ENCODE measurements around the gene ZNF354C. TPM values are rescaled to one million over a fixed set of nuclear protein-coding genes. Genes with fewer than 3 reads are reported as not detected.

The ZNF354C gene
- total RNA-seq, 1 experiment from 2014 or later, result not detected

DNA sequence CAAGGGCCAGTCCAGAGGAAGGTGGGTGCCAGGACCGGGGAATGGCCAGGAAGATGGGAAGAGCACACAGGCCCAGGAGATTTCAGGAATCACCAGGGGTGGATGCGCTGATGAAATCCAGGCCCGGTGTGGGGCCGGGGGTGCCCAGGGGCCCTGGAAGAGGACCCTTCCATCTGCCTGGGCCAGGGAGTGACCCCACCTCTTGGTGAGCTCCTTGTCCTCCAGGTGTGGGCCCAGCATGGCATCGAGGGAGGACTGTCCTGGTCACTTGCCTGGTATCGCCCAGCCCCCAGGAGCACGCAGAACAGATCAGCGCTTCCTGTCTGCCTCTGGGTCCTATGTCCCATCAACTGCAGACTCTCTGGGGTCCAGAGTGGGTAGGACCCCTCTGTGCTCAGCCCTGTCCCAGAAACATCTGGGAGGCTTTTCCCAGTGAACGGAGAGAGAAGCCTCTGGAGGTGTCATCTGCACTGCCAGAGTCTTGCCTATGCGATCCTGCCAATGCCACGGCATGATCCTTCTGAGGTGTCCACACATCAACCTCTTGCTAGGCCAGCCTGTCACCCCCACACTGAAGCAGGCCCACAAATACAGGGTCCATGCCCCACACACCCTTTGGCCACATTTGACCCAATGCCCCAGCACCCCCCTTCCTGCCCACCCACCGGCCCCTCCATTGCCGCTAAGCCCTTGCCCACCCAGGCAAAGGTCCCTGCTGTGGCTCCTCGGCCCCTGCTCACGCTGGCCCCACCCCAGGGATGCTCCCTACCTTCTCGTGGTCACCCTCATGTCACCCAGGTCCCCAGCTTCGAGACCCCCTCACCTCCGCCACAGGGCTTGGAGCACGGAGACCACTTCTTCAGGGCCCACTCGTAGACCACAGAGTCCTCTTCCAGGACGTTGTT is 67.2 kb downstream of the ZNF354C start:
- peak in 1 of 2 experiments; percentile 42 for DNase-seq (ENCODE audit: low read depth in 1 of 2, low spot score in 2 of 2)
- H3K4me1 ChIP-seq (replicated peaks), result no peaks in the 10 kb centered on the region
- H3K36me3 ChIP-seq, result 0 out of 2 replicates have a peak, but pooled peaks cover 3% of the 10 kb centered on the region
- H3K27me3 ChIP-seq (replicated peaks), result no peaks in the 10 kb centered on the region
- H3K27ac ChIP-seq, result no peak overlapping the region
- peaks cover 75% of the 10 kb centered on the region for H3K9me3 ChIP-seq (replicated peaks)
- H3K4me3 ChIP-seq, result no peak overlapping the region

DNA sequence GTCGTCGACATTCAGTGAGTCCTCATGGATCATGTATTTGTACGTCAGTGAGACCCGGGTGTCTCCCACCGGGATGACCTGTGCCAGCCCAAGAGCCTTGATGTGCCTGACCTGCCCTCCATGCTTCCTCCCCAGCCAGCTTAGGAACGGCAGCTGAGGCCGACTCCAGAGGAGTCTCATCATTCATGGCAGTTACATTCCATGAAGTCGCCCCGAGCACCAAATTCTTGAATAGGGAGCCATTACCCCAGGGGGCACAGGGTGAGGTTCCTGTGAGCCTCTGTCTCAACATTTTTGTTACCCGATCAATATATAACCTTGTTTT is 67.8 kb downstream of the ZNF354C start:
- peak in 1 of 2 experiments; percentile 35 for DNase-seq (ENCODE audit: low read depth in 1 of 2, low spot score in 2 of 2)
- H3K27ac ChIP-seq, result no peak overlapping the region
- H3K4me1 ChIP-seq (replicated peaks), result no peaks in the 10 kb centered on the region
- H3K4me3 ChIP-seq, result no peak overlapping the region
- H3K36me3 ChIP-seq, result 0 out of 2 replicates have a peak, but pooled peaks cover 3% of the 10 kb centered on the region
- H3K27me3 ChIP-seq (replicated peaks), result no peaks in the 10 kb centered on the region
- peaks cover 73% of the 10 kb centered on the region for H3K9me3 ChIP-seq (replicated peaks)

DNA sequence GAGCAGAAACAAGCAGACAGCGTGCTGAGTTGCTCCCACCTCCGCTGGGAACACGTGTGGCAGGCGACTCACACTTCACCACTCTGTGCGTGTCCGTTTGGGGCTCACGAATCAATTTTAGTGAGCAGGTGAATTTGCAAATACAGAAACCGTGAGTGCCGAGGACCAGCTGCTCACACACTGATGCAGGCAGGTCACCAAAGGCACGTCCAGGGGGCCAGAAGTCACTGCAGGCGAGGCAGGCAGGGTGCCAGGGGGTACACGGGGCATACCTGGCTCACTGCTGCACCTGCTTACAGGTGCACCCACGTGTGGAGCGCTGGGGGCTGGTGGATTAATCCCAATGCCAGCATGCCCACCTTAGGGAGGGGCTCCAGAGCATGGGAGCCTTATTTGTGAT is 68.8 kb downstream of the ZNF354C start:
- H3K4me1 ChIP-seq (replicated peaks), result no peaks in the 10 kb centered on the region
- H3K27ac ChIP-seq, result no peak overlapping the region
- peaks cover 67% of the 10 kb centered on the region for H3K9me3 ChIP-seq (replicated peaks)
- DNase-seq (ENCODE audit: low read depth in 1 of 2, low spot score in 2 of 2), result no peak
- H3K36me3 ChIP-seq, result 0 out of 2 replicates have a peak, but pooled peaks cover 3% of the 10 kb centered on the region
- H3K4me3 ChIP-seq, result no peak overlapping the region
- H3K27me3 ChIP-seq (replicated peaks), result no peaks in the 10 kb centered on the region

DNA sequence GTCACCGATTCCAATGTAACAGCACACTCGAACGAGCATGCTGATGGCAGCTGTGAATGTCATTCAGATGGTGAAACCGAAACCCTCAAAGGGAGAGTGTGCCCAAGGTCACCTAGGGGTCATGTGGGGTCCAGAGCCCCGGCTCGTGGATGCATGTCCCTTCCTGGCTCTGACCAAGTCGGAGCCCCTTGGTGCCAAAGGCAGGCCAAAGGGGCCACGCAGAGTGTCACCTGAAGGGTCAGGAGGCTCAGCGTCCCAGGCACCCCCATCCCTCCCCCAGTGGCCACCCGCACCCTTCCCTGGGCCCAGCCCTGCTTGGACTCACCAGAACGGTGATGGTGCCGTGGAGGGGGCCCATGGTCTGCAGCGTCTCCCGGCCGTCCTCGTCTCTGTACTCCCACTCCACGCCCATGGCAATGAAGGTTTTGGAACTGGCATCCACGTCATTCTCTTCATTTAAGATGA is 69.5 kb downstream of the ZNF354C start:
- Histone ChIP-seq H3K27me3 (replicated peaks) (no peaks in the 10 kb centered on the region), H3K4me1 (replicated peaks) (no peaks in the 10 kb centered on the region), H3K4me3 (no peak overlapping the region), H3K27ac (no peak overlapping the region), H3K9me3 (replicated peaks) (peaks cover 68% of the 10 kb centered on the region), H3K36me3 (0 out of 2 replicates have a peak, but pooled peaks cover 3% of the 10 kb centered on the region)
- DNase-seq (ENCODE audit: low read depth in 1 of 2, low spot score in 2 of 2), result no peak

DNA sequence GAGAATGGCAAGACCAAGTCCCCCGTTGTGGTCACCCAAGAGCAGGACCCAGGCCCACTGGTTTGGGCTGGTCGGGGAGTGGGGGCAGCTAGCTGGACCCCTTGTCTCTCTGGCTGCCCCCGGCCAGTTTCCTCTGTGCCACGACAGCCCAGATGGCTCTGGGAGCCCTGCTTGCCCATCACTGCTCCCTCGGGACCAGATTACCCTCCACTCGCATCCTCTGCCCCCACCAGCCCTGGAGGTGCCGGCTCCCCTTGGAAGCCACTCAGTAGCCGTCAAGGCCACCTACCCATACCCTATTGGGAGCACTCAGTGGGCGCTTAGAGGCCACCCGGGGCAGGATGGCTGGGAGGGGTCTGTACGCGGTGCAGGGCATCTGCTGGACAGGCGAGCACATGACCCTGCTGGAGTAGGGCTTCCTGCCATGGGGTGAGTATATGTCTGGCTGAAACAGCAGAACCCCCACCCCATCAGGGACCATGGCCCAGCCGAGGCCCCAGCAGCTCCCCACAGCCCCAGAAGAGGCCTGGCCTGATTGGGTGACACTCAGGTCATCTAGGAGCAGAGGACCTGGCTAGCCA is 70.0 kb downstream of the ZNF354C start:
- H3K36me3 ChIP-seq, result 0 out of 2 replicates have a peak, but pooled peaks cover 3% of the 10 kb centered on the region
- DNase-seq (ENCODE audit: low read depth in 1 of 2, low spot score in 2 of 2), result no peak
- peaks cover 64% of the 10 kb centered on the region for H3K9me3 ChIP-seq (replicated peaks)
- H3K27ac ChIP-seq, result no peak overlapping the region
- H3K4me3 ChIP-seq, result no peak overlapping the region
- H3K27me3 ChIP-seq (replicated peaks), result no peaks in the 10 kb centered on the region
- no peaks in the 10 kb centered on the region for H3K4me1 ChIP-seq (replicated peaks)

DNA sequence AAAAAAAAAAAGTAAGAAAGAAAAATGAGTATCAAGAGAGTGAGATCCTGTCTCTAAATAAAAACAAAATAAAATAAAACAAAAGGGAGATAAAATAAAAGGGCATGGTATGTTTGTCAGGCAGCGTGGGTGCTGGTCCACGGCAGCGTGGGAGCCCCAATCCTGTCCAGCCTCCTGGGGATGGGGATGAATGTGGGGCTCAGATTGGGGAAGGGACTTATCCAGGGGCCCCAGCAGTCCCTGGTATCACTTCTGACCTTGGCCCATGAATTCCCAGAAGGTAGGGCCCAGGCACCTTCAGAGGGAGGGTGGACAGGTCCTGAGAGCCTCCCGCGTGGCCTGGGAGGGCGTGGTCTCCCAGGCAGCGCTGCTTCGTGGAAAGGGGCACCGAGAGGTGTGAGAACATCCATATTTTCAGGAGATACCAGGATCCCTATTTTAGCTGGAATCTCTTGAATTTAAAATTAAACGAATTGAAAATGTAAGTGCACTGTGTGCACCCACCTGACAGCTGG is 71.2 kb downstream of the ZNF354C start:
- H3K27me3 ChIP-seq (replicated peaks), result no peaks in the 10 kb centered on the region
- H3K9me3 ChIP-seq (replicated peaks), result peaks cover 63% of the 10 kb centered on the region
- H3K4me3 ChIP-seq, result no peak overlapping the region
- H3K27ac ChIP-seq, result no peak overlapping the region
- H3K36me3 ChIP-seq, result 0 out of 2 replicates have a peak, but pooled peaks cover 3% of the 10 kb centered on the region
- no peaks in the 10 kb centered on the region for H3K4me1 ChIP-seq (replicated peaks)
- no peak for DNase-seq (ENCODE audit: low read depth in 1 of 2, low spot score in 2 of 2)

DNA sequence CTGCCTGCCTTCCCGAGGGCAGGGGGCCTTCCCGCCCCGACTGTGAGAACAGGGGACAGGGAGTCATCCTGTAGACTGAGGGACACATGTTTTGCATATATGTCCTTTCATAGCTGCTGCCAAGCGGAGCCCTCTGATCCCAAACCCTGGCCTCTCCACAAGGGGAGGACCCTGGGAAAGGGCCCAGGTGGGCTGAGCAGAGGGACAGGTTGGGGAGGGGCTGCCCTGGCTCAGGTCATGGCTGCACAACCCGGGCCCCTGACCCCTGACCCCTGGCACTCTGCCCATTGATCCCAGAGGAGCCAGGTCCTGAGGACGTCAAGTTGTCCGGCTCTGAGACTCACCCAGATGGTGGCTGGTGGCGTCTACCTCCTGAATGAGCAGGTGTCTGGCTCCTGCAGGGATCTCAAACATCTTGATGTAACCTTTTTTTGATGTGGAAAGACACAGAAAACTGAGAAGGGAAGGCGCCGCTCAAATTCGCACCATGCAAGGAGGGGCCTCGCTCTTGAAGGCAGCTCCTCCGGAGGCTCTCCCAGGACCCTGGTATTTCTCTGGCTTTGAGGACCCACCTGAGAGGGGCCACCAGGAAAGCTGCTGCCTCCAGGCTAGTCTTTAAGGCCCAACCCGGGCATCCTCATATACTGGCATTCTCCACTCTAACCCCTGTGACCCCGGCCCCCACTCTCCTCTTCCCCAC is 71.9 kb downstream of the ZNF354C start:
- Histone ChIP-seq H3K27me3 (replicated peaks) (no peaks in the 10 kb centered on the region), H3K4me3 (no peak overlapping the region), H3K9me3 (replicated peaks) (peaks cover 59% of the 10 kb centered on the region), H3K36me3 (0 out of 2 replicates have a peak, but pooled peaks cover 3% of the 10 kb centered on the region), H3K27ac (no peak overlapping the region), H3K4me1 (replicated peaks) (no peaks in the 10 kb centered on the region)
- no peak for DNase-seq (ENCODE audit: low read depth in 1 of 2, low spot score in 2 of 2)

DNA sequence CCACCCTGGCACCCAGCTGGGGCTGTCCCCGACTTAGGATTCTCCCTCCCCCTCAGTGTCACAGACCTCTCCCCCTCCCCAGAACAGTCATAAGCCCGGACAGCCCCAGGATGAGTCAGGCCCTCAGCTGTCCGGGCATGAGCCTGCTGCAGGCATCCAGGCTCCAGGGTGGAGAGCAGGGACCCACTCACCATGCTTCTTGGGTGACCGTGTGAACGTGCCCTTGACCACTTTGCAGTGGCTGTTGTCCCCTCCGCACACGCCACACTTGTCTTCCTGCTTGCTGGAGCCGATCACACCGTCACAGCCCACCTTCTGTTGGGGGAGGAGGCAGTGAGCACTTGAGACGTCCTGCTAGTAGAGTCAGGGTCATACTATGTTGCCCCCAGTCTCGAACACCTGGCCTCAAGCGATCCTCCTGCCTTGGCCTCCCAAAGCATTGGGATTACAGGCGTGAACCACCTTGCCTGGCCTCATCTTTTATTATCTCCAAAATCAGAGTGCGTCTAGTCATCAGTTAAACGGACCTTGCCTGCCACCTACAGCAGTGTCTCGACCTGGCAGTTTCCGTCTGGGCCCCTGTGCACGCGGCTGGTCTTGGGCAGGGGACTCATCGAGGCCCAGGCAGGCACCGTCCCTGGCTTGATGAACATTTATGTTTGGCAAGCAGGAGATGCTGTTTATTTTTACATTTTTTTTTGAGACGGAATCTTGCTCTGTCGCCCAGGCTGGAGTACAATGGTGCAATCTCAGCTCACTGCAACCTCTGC is 72.6 kb downstream of the ZNF354C start:
- 0 out of 2 replicates have a peak, but pooled peaks cover 3% of the 10 kb centered on the region for H3K36me3 ChIP-seq
- no peaks in the 10 kb centered on the region for H3K4me1 ChIP-seq (replicated peaks)
- no peak overlapping the region for H3K27ac ChIP-seq
- DNase-seq (ENCODE audit: low read depth in 1 of 2, low spot score in 2 of 2), result no peak
- no peaks in the 10 kb centered on the region for H3K27me3 ChIP-seq (replicated peaks)
- H3K4me3 ChIP-seq, result no peak overlapping the region
- peaks cover 59% of the 10 kb centered on the region for H3K9me3 ChIP-seq (replicated peaks)

Other genes with a start within 250 kb of the ZNF354C start
- 7.0 and 10.7 TPM in 2 replicates for gene ZNF354B, start 200.4 kb upstream of the ZNF354C start, total RNA-seq (2014; rRNA removed; shearing (Covaris generic))
- not detected in 2 replicates for gene ZFP2, start 164.5 kb upstream of the ZNF354C start, total RNA-seq (2014; rRNA removed; shearing (Covaris generic))
- gene ZNF454, start 119.2 kb upstream of the ZNF354C start, total RNA-seq (2014; rRNA removed; shearing (Covaris generic)), result not detected in 2 replicates
- gene GRM6, start 65.1 kb upstream of the ZNF354C start, total RNA-seq (2014; rRNA removed; shearing (Covaris generic)), result not detected in 2 replicates
- gene ZNF879, start 36.6 kb upstream of the ZNF354C start, total RNA-seq (2014; rRNA removed; shearing (Covaris generic)), result not detected in 2 replicates

All from SJSA1 (cell line).